NCI-H526 treated with DMSO at 0.1 percent for 48 hours (cell line): Measurements from ENCODE around the gene NEO1.
"Not testable (repeated sequence)": the region's sequence is repeated elsewhere in the genome, so short reads cannot be mapped to it uniquely, and the experiment has no call there.

Source experiments
- DNase-seq: peaks from one replicate; lab custom pipeline; 2025; lab: John Stamatoyannopoulos, UW

The NEO1 gene

GRCh38 chr15:73265536-73266153, 213.4 kb downstream of the NEO1 start:
- peak; percentile 15 for DNase-seq

GRCh38 chr15:73268457-73268856, 216.2 kb downstream of the NEO1 start:
- DNase-seq, result no peak

GRCh38 chr15:73270366-73271097, 218.3 kb downstream of the NEO1 start:
- DNase-seq, result no peak

GRCh38 chr15:73273181-73274002, 221.1 kb downstream of the NEO1 start:
- peak; percentile 14 for DNase-seq

- DNase-seq, result no peak
These were observed 223.6 kb downstream of the NEO1 start for GRCh38 chr15:73275862-73276261.

GRCh38 chr15:73282567-73283365, 230.5 kb downstream of the NEO1 start:
- no peak for DNase-seq

- no peak for DNase-seq
These were observed 231.2 kb downstream of the NEO1 start for GRCh38 chr15:73283366-73283962.

GRCh38 chr15:73284090-73284716, 231.9 kb downstream of the NEO1 start:
- no peak for DNase-seq

GRCh38 chr15:73286311-73286710, 234.0 kb downstream of the NEO1 start:
- no peak for DNase-seq

GRCh38 chr15:73287019-73287418, 234.8 kb downstream of the NEO1 start:
- DNase-seq, result no peak

GRCh38 chr15:73291441-73291840, 239.2 kb downstream of the NEO1 start:
- no peak for DNase-seq

- no peak for DNase-seq
These were observed 241.5 kb downstream of the NEO1 start for GRCh38 chr15:73293773-73294172.

- DNase-seq, result no peak
These were observed 243.5 kb downstream of the NEO1 start for GRCh38 chr15:73295630-73296286.

GRCh38 chr15:73296609-73297353, 244.5 kb downstream of the NEO1 start:
- DNase-seq, result no peak

- no peak for DNase-seq
These were observed 246.4 kb downstream of the NEO1 start for GRCh38 chr15:73298522-73299245.

- DNase-seq, result not testable (repeated sequence)
These were observed 248.0 kb downstream of the NEO1 start for GRCh38 chr15:73300286-73300685.

GRCh38 chr15:73303636-73304035, 251.4 kb downstream of the NEO1 start:
- no peak for DNase-seq

GRCh38 chr15:73305331-73306211, 253.3 kb downstream of the NEO1 start:
- peak; percentile 38 for DNase-seq
